Liver (tissue), 9 donors: ENCODE results near the gene MRPL51. TPM values are rescaled to one million over a fixed set of nuclear protein-coding genes. Genes with fewer than 3 reads are reported as not detected.

Source experiments
- DNase-seq: peaks from one replicate; pipeline ENCODE4 v3.0.0-alpha.2; 2017; ENCODE audit warnings: low spot score
- H3K27ac ChIP-seq, 2 donors: one replicate each; pipeline ENCODE4 v1.7.0; 2013; ENCODE audit warnings: inconsistent platforms in 2 of 2, low read length in 2 of 2, control low read depth in 1 of 2, low read depth in 1 of 2, mild to moderate bottlenecking in 1 of 2
- H3K27me3 ChIP-seq, 4 donors: one replicate each; pipeline versions ENCODE4 v1.6.1 to v1.7.0; 2013; ENCODE audit warnings: low read length in 3 of 4, inconsistent platforms in 1 of 4, mild to moderate bottlenecking in 1 of 4, moderate library complexity in 1 of 4; ENCODE audit not compliant: control insufficient read depth in 4 of 4, insufficient read depth in 4 of 4
- H3K36me3 ChIP-seq, 4 donors: one replicate each; pipeline versions ENCODE4 v1.6.1 to v1.7.0; 2013; ENCODE audit warnings: low read length in 3 of 4, mild to moderate bottlenecking in 3 of 4, low read depth in 1 of 4, moderate library complexity in 1 of 4; ENCODE audit not compliant: control insufficient read depth in 4 of 4, insufficient read depth in 3 of 4
- H3K4me1 ChIP-seq, 4 donors: one replicate each; pipeline versions ENCODE4 v1.6.1 to v1.7.0; 2013; ENCODE audit warnings: low read length in 3 of 4, mild to moderate bottlenecking in 3 of 4, moderate library complexity in 1 of 4; ENCODE audit not compliant: control insufficient read depth in 4 of 4, insufficient read depth in 4 of 4
- H3K4me3 ChIP-seq, 3 donors: one replicate each; pipeline versions ENCODE4 v1.6.1 to v1.7.0; 2013; ENCODE audit warnings: low read length in 3 of 3, control low read depth in 1 of 3, low read depth in 1 of 3, mild to moderate bottlenecking in 1 of 3
- H3K9ac ChIP-seq, 2 donors: one replicate each; pipeline ENCODE4 v1.7.0; 2013; ENCODE audit warnings: low read length in 2 of 2, mild to moderate bottlenecking in 2 of 2, moderate library complexity in 2 of 2, control low read depth in 1 of 2, low read depth in 1 of 2
- H3K9me3 ChIP-seq, 4 donors: one replicate each; pipeline versions ENCODE4 v1.6.1 to v1.7.0; 2013; ENCODE audit warnings: low read length in 3 of 4; ENCODE audit not compliant: control insufficient read depth in 4 of 4
- CTCF ChIP-seq: fragments of 150-350 bp; IDR thresholded peaks from 2 replicates; pipeline ENCODE4 v1.5.1; 2017; ENCODE audit warnings: improper control_type of control experiment, low read depth, low read length; ENCODE audit not compliant: missing input control
- EGR1 ChIP-seq, 2 donors: IDR thresholded peaks; 2 replicates each; pipeline ENCODE4 v1.6.1; 2016 to 2018; ENCODE audit warnings: antibody characterized with exemption in 2 of 2, low read depth in 2 of 2
- FOXA1 ChIP-seq: IDR thresholded peaks from 2 replicates; pipeline ENCODE4 v1.6.1; 2016; ENCODE audit warnings: antibody characterized with exemption
- FOXA2 ChIP-seq: IDR thresholded peaks from 2 replicates; pipeline ENCODE4 v1.6.1; 2016; ENCODE audit warnings: antibody characterized with exemption
- GABPA ChIP-seq, 2 donors: IDR thresholded peaks in 1 of 2; conservative IDR thresholded peaks in 1 of 2; 2 replicates each; pipeline ENCODE4 v1.6.1; 2016; ENCODE audit warnings: antibody characterized with exemption in 2 of 2, mild to moderate bottlenecking in 1 of 2, moderate library complexity in 1 of 2
- HNF4A ChIP-seq, 2 donors: conservative IDR thresholded peaks; 2 replicates each; pipeline ENCODE4 v1.6.1; 2016; ENCODE audit warnings: antibody characterized with exemption in 2 of 2, mild to moderate bottlenecking in 2 of 2
- HNF4G ChIP-seq: IDR thresholded peaks from 2 replicates; pipeline ENCODE4 v1.6.1; 2016; ENCODE audit warnings: antibody characterized with exemption
- JUND ChIP-seq, 2 donors: IDR thresholded peaks; 2 replicates each; pipeline ENCODE4 v1.6.1; 2016; ENCODE audit warnings: antibody characterized with exemption in 2 of 2
- MAX ChIP-seq: IDR thresholded peaks from 2 replicates; pipeline ENCODE4 v1.6.1; 2016; ENCODE audit warnings: antibody characterized with exemption
- NR2F2 ChIP-seq: IDR thresholded peaks from 2 replicates; pipeline ENCODE4 v1.6.1; 2016; ENCODE audit warnings: antibody characterized with exemption
- RAD21 ChIP-seq, 2 donors: IDR thresholded peaks; 2 replicates each; pipeline ENCODE4 v1.6.1; 2016; ENCODE audit warnings: antibody characterized with exemption in 2 of 2, mild to moderate bottlenecking in 2 of 2
- REST ChIP-seq: IDR thresholded peaks from 2 replicates; pipeline ENCODE4 v1.6.1; 2016; ENCODE audit warnings: antibody characterized with exemption, mild to moderate bottlenecking
- RXRA ChIP-seq, 2 donors: IDR thresholded peaks; 2 replicates each; pipeline ENCODE4 v1.6.1; 2017 to 2018; ENCODE audit warnings: antibody characterized with exemption in 2 of 2, mild to moderate bottlenecking in 1 of 2
- TAF1 ChIP-seq: conservative IDR thresholded peaks from 2 replicates; pipeline ENCODE4 v1.6.1; 2016; ENCODE audit warnings: antibody characterized with exemption, mild to moderate bottlenecking
- YY1 ChIP-seq: IDR thresholded peaks from 2 replicates; pipeline ENCODE4 v1.6.1; 2016; ENCODE audit warnings: antibody characterized with exemption, mild to moderate bottlenecking
- WGBS: extraction: QIAGEN DNeasy Blood & Tissue Kit; methylation state at CpG from one replicate; pipeline ENCODE4 v1.1.7; 2013; 5-methylcytosine and 5-hydroxymethylcytosine counted together
- polyA plus RNA-seq, 2 donors: library from polyadenylated mRNA; stranded (reverse) in 1 of 2; unstranded in 1 of 2; fragments of 200-250 nt in 1 of 2; fragments of >200 nt in 1 of 2; fragmentation: Nextera tagmentation in 1 of 2; extraction: Ambion mirVana in 1 of 2; gene quantifications; one replicate each; pipeline versions ENCODE4 v1.2.1 to v1.2.3, GENCODE V29; 2013 to 2015
- total RNA-seq, 2 donors: library from RNA; depleted of rRNA; stranded (reverse); fragments of >200 nt; gene quantifications; one replicate each; pipeline ENCODE4 v1.2.3, GENCODE V29; 2014
- TF ChIP-seq, protein P1 (sequence below): IDR thresholded peaks from 2 replicates; pipeline ENCODE4 v1.6.1; 2016; ENCODE audit warnings: antibody characterized with exemption
- TF ChIP-seq, protein P2 (sequence below): IDR thresholded peaks from 2 replicates; pipeline ENCODE4 v1.6.1; 2016; ENCODE audit warnings: antibody characterized with exemption
- donor health status: healthy.
- donor health status: healthy.
- donor health status: healthy.
- donor health status: healthy.
- donor health status: healthy.

The MRPL51 gene
- total and polyA plus RNA-seq, 4 donors = 37.6 to 163 (median 48.0) TPM

GRCh38 chr12:6494968-6495367, 1.9 kb upstream of the MRPL51 start:
- H3K9me3 ChIP-seq = no peaks in the 10 kb centered on the region
- WGBS = 81% methylated on average over 1 of the region's 1 CpG
- no peak overlapping the region for H3K9ac ChIP-seq
- TF ChIP-seq, protein P1, sequence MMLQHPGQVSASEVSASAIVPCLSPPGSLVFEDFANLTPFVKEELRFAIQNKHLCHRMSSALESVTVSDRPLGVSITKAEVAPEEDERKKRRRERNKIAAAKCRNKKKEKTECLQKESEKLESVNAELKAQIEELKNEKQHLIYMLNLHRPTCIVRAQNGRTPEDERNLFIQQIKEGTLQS = no peak
- TF ChIP-seq HNF4A (conservative IDR thresholded peaks at IDR 0.05) = no peak
- no peak for TF ChIP-seq FOXA2
- no peak for TF ChIP-seq REST
- no peak for TF ChIP-seq YY1
- no peak for TF ChIP-seq TAF1
- TF ChIP-seq, protein P2, sequence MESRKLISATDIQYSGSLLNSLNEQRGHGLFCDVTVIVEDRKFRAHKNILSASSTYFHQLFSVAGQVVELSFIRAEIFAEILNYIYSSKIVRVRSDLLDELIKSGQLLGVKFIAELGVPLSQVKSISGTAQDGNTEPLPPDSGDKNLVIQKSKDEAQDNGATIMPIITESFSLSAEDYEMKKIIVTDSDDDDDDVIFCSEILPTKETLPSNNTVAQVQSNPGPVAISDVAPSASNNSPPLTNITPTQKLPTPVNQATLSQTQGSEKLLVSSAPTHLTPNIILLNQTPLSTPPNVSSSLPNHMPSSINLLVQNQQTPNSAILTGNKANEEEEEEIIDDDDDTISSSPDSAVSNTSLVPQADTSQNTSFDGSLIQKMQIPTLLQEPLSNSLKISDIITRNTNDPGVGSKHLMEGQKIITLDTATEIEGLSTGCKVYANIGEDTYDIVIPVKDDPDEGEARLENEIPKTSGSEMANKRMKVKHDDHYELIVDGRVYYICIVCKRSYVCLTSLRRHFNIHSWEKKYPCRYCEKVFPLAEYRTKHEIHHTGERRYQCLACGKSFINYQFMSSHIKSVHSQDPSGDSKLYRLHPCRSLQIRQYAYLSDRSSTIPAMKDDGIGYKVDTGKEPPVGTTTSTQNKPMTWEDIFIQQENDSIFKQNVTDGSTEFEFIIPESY = no peak
- no peak for TF ChIP-seq FOXA1
- TF ChIP-seq NR2F2 = no peak
- no peak for TF ChIP-seq RXRA (IDR thresholded peaks at IDR 0.05)
- no peak for TF ChIP-seq HNF4G
- TF ChIP-seq CTCF = no peak
- no peak for TF ChIP-seq EGR1 (IDR thresholded peaks at IDR 0.05; ENCODE audit: low read depth in 2 of 2)
- H3K4me1 ChIP-seq = peaks cover 2 to 32% (median 20%) of the 10 kb centered on the region in 4 donors
- no peak overlapping the region for H3K27ac ChIP-seq
- DNase-seq = no peak
- H3K36me3 ChIP-seq = peaks cover 2 to 24% (median 6%) of the 10 kb centered on the region in 4 donors
- H3K27me3 ChIP-seq = no peaks in the 10 kb centered on the region
- peak overlapping the region in 1 of 3 donors; percentile 77 for H3K4me3 ChIP-seq

DNA sequence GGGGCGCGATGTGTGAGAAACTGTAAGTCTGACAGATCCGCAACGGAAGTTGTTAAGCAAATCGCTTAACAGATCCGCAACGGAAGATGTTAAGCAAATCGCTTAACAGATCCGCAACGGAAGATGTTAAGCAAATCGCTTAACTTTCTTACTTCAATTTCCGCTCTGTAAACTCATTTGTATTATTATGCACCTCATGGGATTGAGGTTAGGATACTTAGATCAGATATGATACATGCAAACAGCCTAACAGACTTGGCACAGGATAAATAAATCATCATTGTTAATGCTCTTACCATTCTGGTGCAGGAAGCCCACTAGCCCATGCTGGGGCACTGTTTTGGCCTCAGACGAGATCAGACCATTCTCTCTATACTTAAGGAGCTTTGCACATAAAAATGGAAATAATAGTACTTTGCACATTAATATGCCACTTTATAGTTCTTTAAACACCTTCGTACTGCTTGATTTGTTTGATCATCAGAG, 1.2 kb upstream of the MRPL51 start:
- no peak for DNase-seq
- WGBS = 2% methylated on average over 14 of the region's 14 CpGs
- peaks cover 2 to 32% (median 20%) of the 10 kb centered on the region in 4 donors for H3K4me1 ChIP-seq

More for the DNA sequence above, 1.2 kb upstream of the MRPL51 start:
- Histone ChIP-seq H3K9ac (peak overlapping the region in 1 of 2 donors; percentile 8), H3K27me3 (no peaks in the 10 kb centered on the region), H3K27ac (peak overlapping the region; percentile 90 to 100), H3K36me3 (peaks cover 2 to 24% (median 6%) of the 10 kb centered on the region in 4 donors), H3K4me3 (peak overlapping the region; percentile 53 to 79 (median 77)), H3K9me3 (no peaks in the 10 kb centered on the region)
- TF ChIP-seq FOXA2 = no peak
- no peak for TF ChIP-seq REST
- no peak for TF ChIP-seq JUND (IDR thresholded peaks at IDR 0.05)
- TF ChIP-seq HNF4G = no peak
- no peak for TF ChIP-seq EGR1 (IDR thresholded peaks at IDR 0.05; ENCODE audit: low read depth in 2 of 2)
- TF ChIP-seq RAD21 (IDR thresholded peaks at IDR 0.05) = peak in 1 of 2 donors; percentile 4
- TF ChIP-seq, protein P1 = no peak
- TF ChIP-seq GABPA (IDR thresholded peaks at IDR 0.05 in 1 of 2, conservative IDR thresholded peaks at IDR 0.05 in 1 of 2) = no peak
- peak; percentile 50 for TF ChIP-seq MAX
